ENCODE results near the gene PPM1A. TPM values are rescaled to one million over a fixed set of nuclear protein-coding genes. Genes with fewer than 3 reads are reported as not detected.

Gene PPM1A
- total RNA-seq, 2 donors from 2014 or later: 37.0 to 42.4 TPM

GRCh38 chr14:60214415-60215126 lies 34.5 kb upstream of the PPM1A start:
- H3K4me3 ChIP-seq: no peak overlapping the region
- no peaks in the 10 kb centered on the region for H3K9me3 ChIP-seq
- no peaks in the 10 kb centered on the region for H3K4me1 ChIP-seq
- no peaks in the 10 kb centered on the region for H3K36me3 ChIP-seq
- no peak overlapping the region for H3K27ac ChIP-seq
- H3K27me3 ChIP-seq: no peaks in the 10 kb centered on the region
- TF ChIP-seq CTCF (IDR thresholded peaks at IDR 0.05): no peak
- no peak for DNase-seq (ENCODE audit: low spot score)

GRCh38 chr14:60215127-60215444 lies 33.9 kb upstream of the PPM1A start:
- Histone ChIP-seq H3K27ac (no peak overlapping the region), H3K9me3 (no peaks in the 10 kb centered on the region)
- TF ChIP-seq CTCF (IDR thresholded peaks at IDR 0.05): no peak

GRCh38 chr14:60215520-60216420 lies 33.3 kb upstream of the PPM1A start:
- no peak overlapping the region for H3K27ac ChIP-seq
- no peaks in the 10 kb centered on the region for H3K9me3 ChIP-seq
- TF ChIP-seq CTCF (IDR thresholded peaks at IDR 0.05): no peak
- no peaks in the 10 kb centered on the region for H3K27me3 ChIP-seq
- no peak for DNase-seq (ENCODE audit: low spot score)
- no peaks in the 10 kb centered on the region for H3K36me3 ChIP-seq
- H3K4me3 ChIP-seq: no peak overlapping the region
- no peaks in the 10 kb centered on the region for H3K4me1 ChIP-seq

More at GRCh38 chr14:60215127-60215444, 33.9 kb upstream of the PPM1A start:
- H3K27me3 ChIP-seq: no peaks in the 10 kb centered on the region
- H3K4me3 ChIP-seq: no peak overlapping the region
- no peaks in the 10 kb centered on the region for H3K36me3 ChIP-seq
- H3K4me1 ChIP-seq: no peaks in the 10 kb centered on the region
- no peak for DNase-seq (ENCODE audit: low spot score)

- H3K36me3 ChIP-seq: no peaks in the 10 kb centered on the region
- DNase-seq (ENCODE audit: low spot score): no peak
- H3K27me3 ChIP-seq: no peaks in the 10 kb centered on the region
- H3K4me3 ChIP-seq: no peak overlapping the region
- H3K4me1 ChIP-seq: peaks cover 0 to 3% of the 10 kb centered on the region in 2 donors
- H3K9me3 ChIP-seq: no peaks in the 10 kb centered on the region
- TF ChIP-seq CTCF (IDR thresholded peaks at IDR 0.05): no peak
- H3K27ac ChIP-seq: no peak overlapping the region
Measured at GRCh38 chr14:60217713-60218112, 31.3 kb upstream of the PPM1A start.

- Histone ChIP-seq H3K4me1 (peaks cover 0 to 7% of the 10 kb centered on the region in 2 donors), H3K4me3 (no peak overlapping the region), H3K9me3 (no peaks in the 10 kb centered on the region), H3K27ac (no peak overlapping the region), H3K36me3 (no peaks in the 10 kb centered on the region), H3K27me3 (no peaks in the 10 kb centered on the region)
- no peak for TF ChIP-seq CTCF (IDR thresholded peaks at IDR 0.05)
- no peak for DNase-seq (ENCODE audit: low spot score)
Measured at GRCh38 chr14:60220084-60220483, 28.9 kb upstream of the PPM1A start.
